Stimulated activated CD4-positive, alpha-beta T cell treated with anti-CD3 and anti-CD28 coated beads, Interleukin-2, amount 100 ng/mL, for 24 hours (primary cell): ENCODE data around the gene MAP6.
A peak's percentile ranks its signal among the peaks of the same experiment; 100 is the strongest.

Experiments
- DNase-seq, 2 donors: peaks; one replicate each; pipeline ENCODE4 v3.0.0-alpha.2; 2020

Gene MAP6

DNA sequence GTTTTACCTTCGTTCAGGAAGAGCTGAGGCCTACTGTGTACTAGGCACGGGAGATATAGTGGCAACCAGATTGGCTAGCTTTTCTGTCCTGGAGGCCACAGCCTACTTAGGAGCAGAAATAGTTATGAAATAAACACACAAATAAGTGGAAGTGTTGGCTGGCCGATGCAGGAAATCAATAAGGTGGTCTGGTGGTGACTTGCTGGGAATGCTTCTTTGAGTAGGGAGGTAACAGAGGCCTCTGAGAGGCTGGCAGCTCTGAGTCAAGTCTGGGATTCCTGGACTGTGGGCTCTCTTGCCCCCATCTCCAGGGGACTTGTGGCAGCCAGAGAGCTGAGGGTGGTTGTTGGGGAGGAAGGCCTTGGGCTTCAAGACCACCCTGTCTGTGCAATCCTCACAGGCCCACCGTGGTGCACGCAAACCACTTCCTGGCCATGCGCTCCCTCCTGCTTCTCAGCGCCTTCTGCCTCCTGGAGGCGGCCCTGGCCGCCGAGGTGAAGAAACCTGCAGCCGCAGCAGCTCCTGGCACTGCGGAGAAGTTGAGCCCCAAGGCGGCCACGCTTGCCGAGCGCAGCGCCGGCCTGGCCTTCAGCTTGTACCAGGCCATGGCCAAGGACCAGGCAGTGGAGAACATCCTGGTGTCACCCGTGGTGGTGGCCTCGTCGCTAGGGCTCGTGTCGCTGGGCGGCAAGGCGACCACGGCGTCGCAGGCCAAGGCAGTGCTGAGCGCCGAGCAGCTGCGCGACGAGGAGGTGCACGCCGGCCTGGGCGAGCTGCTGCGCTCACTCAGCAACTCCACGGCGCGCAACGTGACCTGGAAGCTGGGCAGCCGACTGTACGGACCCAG is 102.7 kb downstream of the MAP6 start:
- DNase-seq: no peak

GRCh38 chr11:75565221-75565814 is 103.5 kb downstream of the MAP6 start:
- DNase-seq: no peak

DNA sequence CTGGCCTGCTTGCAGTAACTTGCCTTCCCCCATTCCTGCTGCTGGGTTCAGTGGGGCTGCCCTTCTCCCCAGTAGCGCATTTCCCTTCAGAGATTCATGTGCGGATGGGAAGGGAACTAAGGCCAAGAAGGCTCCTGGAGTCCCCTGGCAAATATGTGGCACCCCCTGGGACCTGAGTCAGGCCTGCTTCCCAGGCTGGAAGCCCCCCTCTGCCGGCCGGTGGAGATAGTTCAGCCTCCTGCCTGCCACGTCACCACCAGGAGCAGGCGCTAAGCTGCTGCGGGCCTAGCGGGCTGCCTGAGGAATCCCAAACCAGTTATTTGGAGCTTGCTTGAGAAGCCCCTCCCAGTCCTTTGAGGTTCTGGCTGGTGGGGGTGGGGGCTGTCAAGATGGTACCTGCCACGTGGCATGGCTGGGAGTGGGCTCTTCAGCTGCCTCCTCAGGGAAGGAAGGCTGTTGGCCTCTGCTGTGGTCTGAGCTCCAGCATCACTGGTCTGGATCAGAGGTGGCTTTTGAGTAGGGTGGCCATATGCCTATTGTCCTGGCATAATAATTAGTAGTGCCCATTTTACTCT is 104.8 kb downstream of the MAP6 start:
- no peak for DNase-seq

- no peak for DNase-seq
Measured at GRCh38 chr11:75563501-75563977, 105.3 kb downstream of the MAP6 start.

DNA sequence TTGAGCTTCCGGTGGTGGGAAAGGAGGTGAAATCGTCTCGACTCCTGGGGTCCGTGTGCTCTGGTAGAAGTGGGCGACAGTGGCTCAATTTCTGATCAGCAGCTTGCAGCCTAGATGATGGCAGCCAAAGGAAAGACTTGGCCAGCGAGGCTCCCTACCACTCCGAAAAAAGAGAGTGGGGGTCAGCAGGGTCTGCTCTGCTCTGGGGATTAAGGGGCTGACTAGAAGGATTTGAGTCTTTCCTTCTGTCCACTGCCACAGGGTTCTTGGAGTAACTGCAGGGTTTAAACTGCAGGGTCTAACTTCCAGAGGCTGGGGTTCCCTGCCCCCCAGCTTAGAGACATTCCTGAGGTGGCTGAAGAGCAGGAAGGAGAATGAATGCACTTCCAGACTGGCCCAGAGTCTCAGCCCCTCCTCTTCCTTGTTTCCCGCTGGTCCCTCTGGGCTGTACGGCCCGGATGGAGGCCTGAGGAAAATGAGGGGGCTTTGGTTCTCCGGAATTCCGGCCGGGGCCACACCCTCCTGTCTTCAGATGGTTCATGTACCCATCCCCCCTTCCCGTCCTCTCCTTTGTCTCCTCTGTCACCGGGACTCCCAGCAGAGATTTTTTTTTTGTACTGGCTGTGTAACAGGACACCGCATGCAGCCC is 105.9 kb downstream of the MAP6 start:
- DNase-seq: no peak

- peak; percentile 78 to 82 for DNase-seq
Measured at GRCh38 chr11:75562048-75562835, 106.6 kb downstream of the MAP6 start, which contains the start of gene SERPINH1. SERPINH1 (plus strand) TSS chr11:75562253; CDS start chr11:75566350, 4,097 bp downstream.

DNA sequence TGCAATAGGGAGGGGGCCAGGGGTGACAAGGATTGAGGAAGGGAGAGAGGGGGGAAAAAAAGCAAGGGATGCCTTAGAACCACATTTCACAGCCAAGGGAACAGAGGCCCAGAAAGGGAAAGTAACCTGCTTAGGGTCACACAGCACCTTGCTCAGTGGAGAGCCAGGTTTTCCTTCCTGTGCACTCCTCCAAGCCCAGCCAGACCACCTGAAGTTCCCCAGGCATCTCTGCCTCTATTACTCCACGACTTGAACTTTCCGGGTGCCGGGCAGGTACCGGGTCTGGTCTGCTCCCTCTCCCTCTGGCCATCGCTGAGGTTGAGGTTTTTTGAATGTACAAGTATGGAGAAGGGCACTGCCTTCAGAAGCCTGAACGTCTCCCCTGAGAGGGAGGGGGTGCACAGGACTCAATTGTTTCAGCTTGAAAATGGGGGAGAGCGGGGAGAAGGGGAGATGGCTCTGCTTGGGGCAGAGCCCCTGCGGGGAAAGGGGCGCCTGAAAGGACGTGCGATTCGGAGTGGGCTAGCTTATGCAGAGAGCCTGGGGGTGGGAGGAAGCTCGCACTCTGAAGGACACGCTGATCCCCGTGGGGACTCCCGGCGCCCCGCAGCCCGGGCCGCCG is 107.3 kb downstream of the MAP6 start:
- no peak for DNase-seq

GRCh38 chr11:75560644-75561043 is 108.2 kb downstream of the MAP6 start:
- DNase-seq: no peak

DNA sequence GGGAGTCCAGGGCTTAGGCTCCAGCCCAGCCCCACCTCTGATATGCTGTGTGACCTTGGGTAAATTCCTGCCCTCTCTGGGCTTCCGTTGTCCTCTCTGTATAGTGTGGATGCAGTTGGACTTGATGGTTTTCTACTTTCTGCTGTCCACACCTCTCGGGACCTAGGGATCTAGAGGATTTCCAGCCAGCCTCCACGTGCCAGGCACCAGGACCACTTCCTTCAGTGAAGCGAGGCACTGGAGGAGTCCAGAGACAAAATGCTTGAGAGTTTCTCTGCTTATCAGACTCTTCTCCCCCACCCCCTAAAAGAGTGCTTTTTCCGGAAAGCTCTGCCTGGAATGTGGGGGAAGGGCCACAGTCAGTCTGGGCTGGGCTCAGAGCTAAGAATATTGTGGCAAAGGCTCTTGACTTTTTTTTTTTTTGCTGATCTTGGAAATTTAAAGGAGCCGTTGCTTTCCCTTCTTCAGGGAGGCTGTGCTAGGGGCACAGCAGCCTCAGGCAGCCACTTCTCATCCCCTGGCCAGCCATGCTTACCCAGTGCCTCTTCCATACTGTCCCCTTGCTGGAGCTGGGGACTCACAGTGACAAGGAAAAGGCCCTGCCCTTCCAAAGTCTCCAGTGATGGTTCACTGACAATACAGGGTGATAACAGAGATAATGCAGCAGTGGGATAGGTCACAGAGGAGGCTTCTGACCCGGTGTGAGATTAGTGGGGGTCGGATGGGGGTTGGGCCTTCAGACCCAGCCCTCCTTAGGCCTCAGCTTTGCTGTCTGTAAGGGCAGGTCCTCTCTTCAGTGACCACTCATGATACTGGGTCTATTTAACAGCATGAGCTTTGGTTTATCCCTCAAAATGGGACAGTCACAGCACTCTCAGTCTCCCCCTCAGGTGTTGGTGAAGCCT is 109.6 kb downstream of the MAP6 start:
- DNase-seq: no peak

DNA sequence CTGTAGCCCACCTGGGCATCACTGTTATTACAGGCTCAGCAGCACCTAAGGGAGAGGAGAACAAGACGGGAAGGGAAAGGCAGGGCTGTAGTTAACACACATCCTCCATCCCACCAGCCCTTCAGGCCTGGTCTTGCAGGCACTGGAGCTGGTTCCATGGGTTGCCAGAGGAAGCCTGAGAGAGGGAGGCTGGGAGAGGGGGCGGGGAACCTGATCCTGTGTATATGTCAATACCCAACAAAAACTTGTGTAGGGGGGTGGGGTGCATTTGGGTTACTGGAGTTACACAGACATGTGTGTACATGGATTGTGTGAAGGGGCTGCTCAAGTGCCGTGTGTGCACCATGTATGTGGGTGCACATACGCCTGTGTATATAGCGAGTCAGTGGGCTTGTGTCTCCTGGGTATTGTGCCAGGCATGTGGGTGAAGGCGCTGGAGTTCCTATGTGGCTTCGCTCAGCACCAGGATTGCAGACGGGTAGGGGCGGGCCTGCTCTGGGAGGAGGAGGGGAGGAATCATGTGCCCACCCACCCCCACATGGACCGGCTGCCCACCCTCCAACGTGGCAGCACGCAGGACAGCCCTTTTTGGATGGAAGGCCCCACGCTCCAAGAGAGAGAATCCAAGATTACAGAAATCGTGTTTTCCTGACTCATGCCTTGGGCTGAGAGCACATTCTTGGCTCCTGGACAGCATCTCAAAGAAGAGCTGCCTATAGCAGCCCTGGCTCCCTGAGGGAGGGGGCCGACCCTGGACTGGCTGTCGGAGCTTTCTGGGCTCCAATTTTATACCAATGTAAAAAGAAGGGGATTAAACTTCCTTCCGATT is 111.0 kb downstream of the MAP6 start:
- DNase-seq: no peak

- DNase-seq: no peak
Measured at GRCh38 chr11:75556275-75556674, 112.6 kb downstream of the MAP6 start.

- no peak for DNase-seq
Measured at GRCh38 chr11:75555079-75555811, 113.6 kb downstream of the MAP6 start.

DNA sequence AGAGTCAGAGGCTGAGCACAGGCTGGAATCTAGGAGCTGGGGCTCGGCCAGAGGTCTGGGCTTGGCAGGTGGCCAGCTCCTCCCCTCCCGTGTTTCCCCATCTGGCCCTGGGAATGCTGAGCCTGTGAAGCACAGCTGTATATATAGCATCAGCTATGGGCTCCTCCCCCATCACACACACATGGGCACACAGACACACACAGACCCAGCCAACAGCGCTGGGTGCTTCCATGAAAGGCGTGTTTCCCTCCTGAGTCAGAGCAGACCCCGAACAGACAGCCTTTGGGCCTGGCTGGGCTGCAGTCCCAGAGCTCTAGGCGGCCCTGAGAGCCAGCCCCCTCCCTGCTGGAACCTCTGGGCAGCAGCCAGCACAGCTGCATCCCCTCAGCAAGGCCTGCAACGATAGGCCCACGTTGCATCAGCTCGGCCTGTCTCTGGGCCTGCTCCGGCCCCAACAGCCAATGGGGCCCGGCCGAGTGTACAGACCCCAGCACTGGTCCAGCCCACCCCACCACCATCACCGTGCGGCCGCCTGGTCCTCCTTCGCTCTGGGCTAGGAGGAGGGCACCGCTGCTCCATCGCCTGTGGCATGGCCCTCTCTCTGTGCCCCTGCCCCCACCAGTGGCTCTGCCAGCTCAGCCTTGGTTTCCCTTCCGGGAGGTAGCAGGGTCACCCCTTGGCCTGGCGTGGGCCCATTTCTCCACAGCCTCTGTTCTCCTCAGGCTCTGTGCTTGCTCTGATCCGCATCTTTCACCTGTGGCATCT is 114.4 kb downstream of the MAP6 start:
- DNase-seq: no peak

DNA sequence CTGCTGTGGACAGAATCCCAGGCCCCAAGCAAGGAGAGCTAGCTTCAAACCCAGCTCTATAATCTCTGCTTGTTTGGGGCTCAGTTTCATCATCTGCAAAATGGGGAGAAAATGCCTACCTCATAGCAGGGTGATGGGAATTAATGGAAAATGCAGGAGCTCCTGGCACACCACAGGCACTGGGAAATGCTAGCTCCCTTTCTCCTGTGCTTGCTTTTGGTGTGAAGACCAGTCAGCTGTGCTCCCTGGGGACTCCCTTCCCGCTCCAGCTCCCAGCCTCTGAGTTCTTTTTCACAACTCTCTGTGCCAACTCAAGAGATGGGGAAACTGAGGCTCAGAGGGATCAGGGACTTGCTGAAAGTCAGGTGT is 115.0 kb downstream of the MAP6 start:
- no peak for DNase-seq

GRCh38 chr11:75553182-75553581 is 115.7 kb downstream of the MAP6 start:
- no peak for DNase-seq

- DNase-seq: no peak
Measured at GRCh38 chr11:75549370-75549958, 119.4 kb downstream of the MAP6 start.

DNA sequence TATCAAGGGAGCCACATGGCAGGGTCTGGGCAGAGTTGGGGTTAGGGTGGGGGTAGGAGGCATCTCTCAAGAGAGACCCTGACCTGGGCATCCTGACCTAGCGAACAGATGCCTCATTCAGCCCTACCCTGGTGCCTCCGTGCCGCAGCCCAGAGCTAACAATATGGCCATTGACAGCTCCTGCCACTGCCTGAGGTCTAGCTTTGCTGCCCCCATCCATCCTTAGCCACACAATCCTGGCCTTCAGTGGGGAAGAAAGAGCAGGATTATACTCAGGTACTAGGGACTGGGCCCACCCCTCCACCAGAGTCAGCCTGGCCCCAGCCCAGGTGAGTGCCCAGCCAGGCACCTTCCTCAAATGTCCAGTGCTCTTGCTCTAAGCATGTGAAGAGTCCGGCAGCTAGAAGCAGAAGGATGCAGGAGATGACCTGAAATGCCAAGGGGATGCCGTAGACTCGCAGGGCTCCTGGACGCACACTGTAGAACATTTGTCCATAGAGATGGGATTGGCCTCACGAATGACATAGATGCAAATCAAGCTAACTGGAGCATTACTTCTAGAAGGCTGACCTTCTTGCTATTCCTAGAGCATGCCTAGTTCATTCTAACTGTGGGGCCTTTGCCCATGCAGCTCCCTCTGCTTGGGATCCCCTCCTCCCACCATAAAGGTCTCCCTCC is 120.1 kb downstream of the MAP6 start:
- no peak for DNase-seq
